ENCODE measurements around the gene IPCEF1. TPM values are rescaled to one million over a fixed set of nuclear protein-coding genes. Genes with fewer than 3 reads are reported as not detected.

The IPCEF1 gene
- total and polyA plus RNA-seq, 2 of the 8 experiments (the other 6 are each of a cell fraction or from before 2014, with no cell fraction given): 0.41 to 0.78 TPM

GRCh38 chr6:154226461-154226860, 130.1 kb downstream of the IPCEF1 start (continued):
- TF ChIP-seq TAF7 (optimal IDR thresholded peaks at IDR 0.05; ENCODE audit: borderline replicate concordance, low read depth, low read length): no peak
- TF ChIP-seq KDM5A (IDR thresholded peaks at IDR 0.05; ENCODE audit: low read length): no peak
- TF ChIP-seq BRCA1 (IDR thresholded peaks at IDR 0.05; ENCODE audit: low read depth, low read length): no peak
- TF ChIP-seq RXRA (IDR thresholded peaks at IDR 0.05; ENCODE audit: insufficient read depth, low read depth, low read length): no peak
- TF ChIP-seq CREB1 (IDR thresholded peaks at IDR 0.05): no peak
- no peak for TF ChIP-seq TCF12 (IDR thresholded peaks at IDR 0.05; ENCODE audit: low read depth, low read length)
- no peak for TF ChIP-seq JUN (IDR thresholded peaks at IDR 0.05; ENCODE audit: low read depth, low read length)
